Osteoblast (primary cell): ENCODE data around the gene GAD1. TPM values are rescaled to one million over a fixed set of nuclear protein-coding genes. Genes with fewer than 3 reads are reported as not detected.

Experiments used
- DNase-seq: peaks from one replicate; pipeline ENCODE4 v3.0.0; 2011; ENCODE audit warnings: low spot score, mixed read lengths; ENCODE audit not compliant: insufficient read length; ENCODE audit errors: missing footprints
- H2AFZ ChIP-seq: 2 replicates; pipeline ENCODE4 v1.6.0; 2011; ENCODE audit warnings: mild to moderate bottlenecking, low read length
- H3K27ac ChIP-seq: 2 replicates; pipeline ENCODE4 v1.5.1; 2011; ENCODE audit warnings: mild to moderate bottlenecking, low read depth, low read length, moderate library complexity
- H3K27me3 ChIP-seq: 2 replicates; pipeline ENCODE4 v1.6.0; 2012; ENCODE audit warnings: mild to moderate bottlenecking, control low read depth, inconsistent platforms, low read length, moderate library complexity; ENCODE audit not compliant: insufficient read depth
- H3K36me3 ChIP-seq: 2 replicates; pipeline ENCODE4 v1.5.1; 2011; ENCODE audit warnings: mild to moderate bottlenecking, low read length, control low read depth, moderate library complexity; ENCODE audit not compliant: insufficient read depth
- H3K4me1 ChIP-seq: 2 replicates; pipeline ENCODE4 v1.5.1; 2011; ENCODE audit warnings: mild to moderate bottlenecking, low read length, control low read depth, moderate library complexity; ENCODE audit not compliant: insufficient read depth
- H3K4me2 ChIP-seq: 2 replicates; pipeline ENCODE4 v1.6.0; 2011; ENCODE audit warnings: mild to moderate bottlenecking, low read length; ENCODE audit not compliant: insufficient read depth
- H3K4me3 ChIP-seq: fragments of 200-600 bp; sonication (generic); 3 replicates; pipeline ENCODE4 v1.5.1; 2012; ENCODE audit warnings: mild to moderate bottlenecking, low read length, inconsistent platforms; ENCODE audit not compliant: insufficient read depth
- H3K79me2 ChIP-seq: 2 replicates; pipeline ENCODE4 v1.6.0; 2012; ENCODE audit warnings: mild to moderate bottlenecking, low read length, control low read depth, inconsistent platforms; ENCODE audit not compliant: insufficient read depth
- H3K9me3 ChIP-seq: 2 replicates; pipeline ENCODE4 v1.5.1; 2011; ENCODE audit warnings: low read depth, low read length, control low read depth
- H4K20me1 ChIP-seq: 2 replicates; pipeline ENCODE4 v1.6.0; 2012; ENCODE audit warnings: mild to moderate bottlenecking, low read length, control low read depth; ENCODE audit not compliant: insufficient read depth
- total RNA-seq: library from RNA; depleted of rRNA; stranded (reverse); fragments of >200 nt; gene quantifications from 2 replicates; pipeline ENCODE4 v1.2.3, GENCODE V29; 2012
- TF ChIP-seq, protein P1 (sequence below): IDR thresholded peaks from 2 replicates; pipeline ENCODE4 v1.5.1; 2011; ENCODE audit warnings: mild to moderate bottlenecking, low read depth, low read length, moderate library complexity; ENCODE audit errors: extremely low read depth

Gene GAD1
- total RNA-seq, 1 donor: 0.36 TPM

DNA sequence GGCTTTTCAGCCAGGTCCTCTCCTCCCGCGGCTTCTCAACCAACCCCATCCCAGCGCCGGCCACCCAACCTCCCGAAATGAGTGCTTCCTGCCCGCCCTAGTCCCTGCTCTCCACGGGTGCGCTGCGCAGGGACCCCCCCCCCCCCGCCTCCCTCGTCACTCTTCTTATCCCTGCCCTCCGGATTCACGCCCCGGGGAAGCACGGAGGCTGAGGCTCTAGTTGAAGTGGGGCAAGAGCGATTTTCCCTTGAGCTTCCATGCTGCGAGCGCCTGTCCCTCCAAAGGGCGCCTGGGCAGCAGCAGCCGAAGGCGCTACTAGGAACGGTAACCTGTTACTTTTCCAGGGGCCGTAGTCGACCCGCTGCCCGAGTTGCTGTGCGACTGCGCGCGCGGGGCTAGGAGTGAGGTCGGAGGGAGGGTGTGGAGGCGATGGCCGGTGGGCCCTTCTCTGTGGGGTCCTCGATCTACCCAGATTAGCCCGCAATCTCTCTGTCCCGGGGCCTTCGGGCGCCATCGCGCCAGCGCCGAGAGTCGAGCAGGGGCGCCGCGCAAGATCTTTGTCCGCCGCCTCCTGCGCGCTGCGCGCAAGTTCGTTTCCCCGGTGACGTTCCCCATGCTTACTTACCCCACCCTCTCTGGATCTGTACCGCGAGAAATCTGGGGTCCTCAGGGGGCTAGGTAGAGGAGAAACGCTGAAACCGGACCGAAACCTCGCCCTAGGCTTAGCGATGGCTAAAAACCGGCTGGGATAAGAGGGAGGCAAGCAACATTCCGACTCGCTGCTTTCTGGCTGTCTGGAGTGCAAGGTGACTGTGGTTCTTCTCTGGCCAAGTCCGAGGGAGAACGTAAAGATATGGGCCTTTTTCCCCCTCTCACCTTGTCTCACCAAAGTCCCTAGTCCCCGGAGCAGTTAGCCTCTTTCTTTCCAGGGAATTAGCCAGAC, 677 bp downstream of the GAD1 start:
- TF ChIP-seq, protein P1, sequence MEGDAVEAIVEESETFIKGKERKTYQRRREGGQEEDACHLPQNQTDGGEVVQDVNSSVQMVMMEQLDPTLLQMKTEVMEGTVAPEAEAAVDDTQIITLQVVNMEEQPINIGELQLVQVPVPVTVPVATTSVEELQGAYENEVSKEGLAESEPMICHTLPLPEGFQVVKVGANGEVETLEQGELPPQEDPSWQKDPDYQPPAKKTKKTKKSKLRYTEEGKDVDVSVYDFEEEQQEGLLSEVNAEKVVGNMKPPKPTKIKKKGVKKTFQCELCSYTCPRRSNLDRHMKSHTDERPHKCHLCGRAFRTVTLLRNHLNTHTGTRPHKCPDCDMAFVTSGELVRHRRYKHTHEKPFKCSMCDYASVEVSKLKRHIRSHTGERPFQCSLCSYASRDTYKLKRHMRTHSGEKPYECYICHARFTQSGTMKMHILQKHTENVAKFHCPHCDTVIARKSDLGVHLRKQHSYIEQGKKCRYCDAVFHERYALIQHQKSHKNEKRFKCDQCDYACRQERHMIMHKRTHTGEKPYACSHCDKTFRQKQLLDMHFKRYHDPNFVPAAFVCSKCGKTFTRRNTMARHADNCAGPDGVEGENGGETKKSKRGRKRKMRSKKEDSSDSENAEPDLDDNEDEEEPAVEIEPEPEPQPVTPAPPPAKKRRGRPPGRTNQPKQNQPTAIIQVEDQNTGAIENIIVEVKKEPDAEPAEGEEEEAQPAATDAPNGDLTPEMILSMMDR: no peak

GRCh38 chr2:170818036-170818751, 1.5 kb downstream of the GAD1 start:
- TF ChIP-seq, protein P1: no peak

More for the DNA sequence above, 677 bp downstream of the GAD1 start:
- DNase-seq: peak; percentile 83
- Histone ChIP-seq H4K20me1 (no peaks in the 10 kb centered on the region), H3K79me2 (no peaks in the 10 kb centered on the region), H3K27me3 (peaks cover 93% of the 10 kb centered on the region), H3K4me3 (peak overlapping the region; percentile 55), H2AFZ (peak overlapping the region; percentile 47), H3K27ac (no peak overlapping the region), H3K36me3 (no peaks in the 10 kb centered on the region), H3K9me3 (no peaks in the 10 kb centered on the region), H3K4me1 (no peaks in the 10 kb centered on the region), H3K4me2 (peak overlapping the region; percentile 57)

GRCh38 chr2:170818752-170819470, 2.2 kb downstream of the GAD1 start:
- Histone ChIP-seq H3K27me3 (peaks cover 98% of the 10 kb centered on the region), H3K36me3 (no peaks in the 10 kb centered on the region), H3K4me1 (no peaks in the 10 kb centered on the region), H3K4me3 (no peak overlapping the region), H4K20me1 (no peaks in the 10 kb centered on the region), H3K79me2 (no peaks in the 10 kb centered on the region), H3K9me3 (no peaks in the 10 kb centered on the region), H2AFZ (no peak overlapping the region), H3K4me2 (no peak overlapping the region), H3K27ac (no peak overlapping the region)
- DNase-seq: peak; percentile 56
- TF ChIP-seq, protein P1: no peak

More at GRCh38 chr2:170818036-170818751, 1.5 kb downstream of the GAD1 start:
- H3K27ac ChIP-seq: no peak overlapping the region
- no peaks in the 10 kb centered on the region for H3K79me2 ChIP-seq
- H3K36me3 ChIP-seq: no peaks in the 10 kb centered on the region
- no peak overlapping the region for H2AFZ ChIP-seq
- H3K27me3 ChIP-seq: peaks cover 99% of the 10 kb centered on the region
- no peaks in the 10 kb centered on the region for H3K4me1 ChIP-seq
- no peak overlapping the region for H3K4me2 ChIP-seq
- no peak overlapping the region for H3K4me3 ChIP-seq
- no peaks in the 10 kb centered on the region for H3K9me3 ChIP-seq
- peak; percentile 66 for DNase-seq
- H4K20me1 ChIP-seq: no peaks in the 10 kb centered on the region
